Panc1 (cell line): ENCODE results near the gene MLANA.

ENCODE experiments used
- TCF7L2 ChIP-seq: IDR thresholded peaks from 2 replicates; pipeline ENCODE4 v1.6.1; 2011; ENCODE audit warnings: mild to moderate bottlenecking, low read depth, low read length, inconsistent platforms
- TF ChIP-seq, protein P1 (sequence below), 2 experiments: IDR thresholded peaks; 2 replicates each; pipeline ENCODE4 v1.6.1; 2011 to 2012; ENCODE audit warnings: low read depth in 2 of 2, control low read depth in 1 of 2, low read length in 1 of 2, mild to moderate bottlenecking in 1 of 2, moderate library complexity in 1 of 2; ENCODE audit not compliant: insufficient read depth in 1 of 2
- TF ChIP-seq, protein P2 (sequence below): fragments of 450-650 bp; IDR thresholded peaks from 2 replicates; pipeline ENCODE4 v1.5.1; 2017; ENCODE audit warnings: mild to moderate bottlenecking

DNA sequence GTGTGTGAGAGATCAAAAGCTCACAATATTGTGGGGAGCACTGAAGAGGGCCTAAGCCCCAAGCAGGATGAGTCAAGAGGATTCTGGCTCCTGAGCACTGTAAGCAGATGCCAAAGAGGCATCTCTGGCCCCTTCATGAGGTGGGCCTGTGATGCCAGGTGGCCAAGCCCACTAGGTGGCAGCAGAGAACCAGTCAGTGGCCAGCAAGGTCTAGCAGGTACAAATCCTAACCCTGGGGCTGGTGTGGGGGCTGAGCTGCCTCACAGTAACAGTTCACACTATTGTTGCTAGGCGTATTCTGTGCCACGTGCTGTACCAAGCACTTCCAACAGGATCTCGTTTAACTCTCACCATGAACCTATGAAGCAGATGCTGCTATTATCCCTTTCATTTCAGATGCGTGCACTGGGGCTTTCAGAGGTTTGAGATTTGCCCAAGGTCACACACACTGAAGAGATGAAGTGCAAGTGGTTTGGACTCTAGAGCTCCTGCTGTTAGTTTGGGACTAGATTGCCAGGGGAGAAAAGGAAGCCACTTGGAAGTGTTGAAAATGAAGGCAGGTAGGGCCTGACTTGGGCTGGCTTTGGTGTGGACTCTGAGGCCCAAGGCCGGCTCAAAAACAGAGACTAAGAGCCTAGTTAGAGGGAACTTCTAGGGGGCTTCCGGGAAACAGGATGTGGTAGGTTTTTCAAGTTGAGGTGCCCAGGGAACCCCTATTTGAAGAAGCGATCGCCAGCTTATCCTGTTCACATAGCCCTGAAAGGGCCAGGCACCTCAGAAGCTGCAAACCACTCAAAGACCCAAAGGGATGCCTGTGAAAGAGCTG is 4.4 kb upstream of the MLANA start:
- TF ChIP-seq, protein P1, sequence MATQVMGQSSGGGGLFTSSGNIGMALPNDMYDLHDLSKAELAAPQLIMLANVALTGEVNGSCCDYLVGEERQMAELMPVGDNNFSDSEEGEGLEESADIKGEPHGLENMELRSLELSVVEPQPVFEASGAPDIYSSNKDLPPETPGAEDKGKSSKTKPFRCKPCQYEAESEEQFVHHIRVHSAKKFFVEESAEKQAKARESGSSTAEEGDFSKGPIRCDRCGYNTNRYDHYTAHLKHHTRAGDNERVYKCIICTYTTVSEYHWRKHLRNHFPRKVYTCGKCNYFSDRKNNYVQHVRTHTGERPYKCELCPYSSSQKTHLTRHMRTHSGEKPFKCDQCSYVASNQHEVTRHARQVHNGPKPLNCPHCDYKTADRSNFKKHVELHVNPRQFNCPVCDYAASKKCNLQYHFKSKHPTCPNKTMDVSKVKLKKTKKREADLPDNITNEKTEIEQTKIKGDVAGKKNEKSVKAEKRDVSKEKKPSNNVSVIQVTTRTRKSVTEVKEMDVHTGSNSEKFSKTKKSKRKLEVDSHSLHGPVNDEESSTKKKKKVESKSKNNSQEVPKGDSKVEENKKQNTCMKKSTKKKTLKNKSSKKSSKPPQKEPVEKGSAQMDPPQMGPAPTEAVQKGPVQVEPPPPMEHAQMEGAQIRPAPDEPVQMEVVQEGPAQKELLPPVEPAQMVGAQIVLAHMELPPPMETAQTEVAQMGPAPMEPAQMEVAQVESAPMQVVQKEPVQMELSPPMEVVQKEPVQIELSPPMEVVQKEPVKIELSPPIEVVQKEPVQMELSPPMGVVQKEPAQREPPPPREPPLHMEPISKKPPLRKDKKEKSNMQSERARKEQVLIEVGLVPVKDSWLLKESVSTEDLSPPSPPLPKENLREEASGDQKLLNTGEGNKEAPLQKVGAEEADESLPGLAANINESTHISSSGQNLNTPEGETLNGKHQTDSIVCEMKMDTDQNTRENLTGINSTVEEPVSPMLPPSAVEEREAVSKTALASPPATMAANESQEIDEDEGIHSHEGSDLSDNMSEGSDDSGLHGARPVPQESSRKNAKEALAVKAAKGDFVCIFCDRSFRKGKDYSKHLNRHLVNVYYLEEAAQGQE (IDR thresholded peaks at IDR 0.05; ENCODE audit: insufficient read depth in 1 of 2, low read depth in 2 of 2, low read length in 1 of 2) = no peak
- TF ChIP-seq, protein P2, sequence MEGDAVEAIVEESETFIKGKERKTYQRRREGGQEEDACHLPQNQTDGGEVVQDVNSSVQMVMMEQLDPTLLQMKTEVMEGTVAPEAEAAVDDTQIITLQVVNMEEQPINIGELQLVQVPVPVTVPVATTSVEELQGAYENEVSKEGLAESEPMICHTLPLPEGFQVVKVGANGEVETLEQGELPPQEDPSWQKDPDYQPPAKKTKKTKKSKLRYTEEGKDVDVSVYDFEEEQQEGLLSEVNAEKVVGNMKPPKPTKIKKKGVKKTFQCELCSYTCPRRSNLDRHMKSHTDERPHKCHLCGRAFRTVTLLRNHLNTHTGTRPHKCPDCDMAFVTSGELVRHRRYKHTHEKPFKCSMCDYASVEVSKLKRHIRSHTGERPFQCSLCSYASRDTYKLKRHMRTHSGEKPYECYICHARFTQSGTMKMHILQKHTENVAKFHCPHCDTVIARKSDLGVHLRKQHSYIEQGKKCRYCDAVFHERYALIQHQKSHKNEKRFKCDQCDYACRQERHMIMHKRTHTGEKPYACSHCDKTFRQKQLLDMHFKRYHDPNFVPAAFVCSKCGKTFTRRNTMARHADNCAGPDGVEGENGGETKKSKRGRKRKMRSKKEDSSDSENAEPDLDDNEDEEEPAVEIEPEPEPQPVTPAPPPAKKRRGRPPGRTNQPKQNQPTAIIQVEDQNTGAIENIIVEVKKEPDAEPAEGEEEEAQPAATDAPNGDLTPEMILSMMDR = peak; percentile 76
- no peak for TF ChIP-seq TCF7L2
